Glomerular visceral epithelial cell (primary cell): Measurements from ENCODE around the gene HIKESHI.
A peak's percentile ranks its signal among the peaks of the same experiment; 100 is the strongest.
"Not testable (repeated sequence)": the region's sequence is repeated elsewhere in the genome, so short reads cannot be mapped to it uniquely, and the experiment has no call there.

ENCODE experiments used
- DNase-seq: peaks from one replicate; pipeline ENCODE4 v3.0.0-alpha.2; 2016; ENCODE audit errors: extremely low spot score

HIKESHI gene, protein sequence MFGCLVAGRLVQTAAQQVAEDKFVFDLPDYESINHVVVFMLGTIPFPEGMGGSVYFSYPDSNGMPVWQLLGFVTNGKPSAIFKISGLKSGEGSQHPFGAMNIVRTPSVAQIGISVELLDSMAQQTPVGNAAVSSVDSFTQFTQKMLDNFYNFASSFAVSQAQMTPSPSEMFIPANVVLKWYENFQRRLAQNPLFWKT

DNA sequence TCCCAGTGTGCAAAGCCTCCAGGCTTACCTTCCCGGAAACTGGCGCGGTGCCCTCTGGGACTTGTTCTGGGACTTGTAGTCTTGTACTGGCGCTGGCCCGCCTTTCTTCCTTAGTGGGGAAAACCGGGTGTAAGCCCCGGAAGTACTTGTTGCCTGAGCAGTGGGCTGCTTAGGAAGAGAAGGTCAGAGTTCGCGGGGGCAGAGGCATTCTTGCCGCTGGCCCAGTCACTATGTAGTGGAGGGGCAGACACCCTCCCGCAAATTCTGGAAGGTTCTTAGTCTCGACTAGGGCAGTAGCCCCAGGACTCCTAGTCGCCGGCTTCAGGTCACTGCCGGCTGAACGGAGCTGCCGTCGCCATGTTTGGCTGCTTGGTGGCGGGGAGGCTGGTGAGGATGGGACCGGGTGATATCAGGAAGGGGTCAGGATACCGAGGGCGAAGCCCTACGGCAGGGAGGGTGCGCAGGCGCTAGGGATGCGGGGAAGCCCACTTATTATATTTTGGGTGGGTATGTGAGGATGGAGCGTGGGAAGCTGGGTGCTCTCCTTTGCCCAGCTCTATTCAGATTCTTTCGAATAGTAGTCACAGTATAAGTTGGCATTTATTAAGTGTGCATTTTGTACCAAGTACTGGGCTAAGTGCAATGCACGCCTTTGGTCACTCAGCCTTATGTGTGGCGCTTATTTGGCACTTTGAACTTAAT is at the start of gene HIKESHI:
Gene HIKESHI (plus strand): TSS at position 149 of the 702 bp plus-strand sequence. CDS start 209 bp downstream, at position 358.
- peak; percentile 96 for DNase-seq

DNA sequence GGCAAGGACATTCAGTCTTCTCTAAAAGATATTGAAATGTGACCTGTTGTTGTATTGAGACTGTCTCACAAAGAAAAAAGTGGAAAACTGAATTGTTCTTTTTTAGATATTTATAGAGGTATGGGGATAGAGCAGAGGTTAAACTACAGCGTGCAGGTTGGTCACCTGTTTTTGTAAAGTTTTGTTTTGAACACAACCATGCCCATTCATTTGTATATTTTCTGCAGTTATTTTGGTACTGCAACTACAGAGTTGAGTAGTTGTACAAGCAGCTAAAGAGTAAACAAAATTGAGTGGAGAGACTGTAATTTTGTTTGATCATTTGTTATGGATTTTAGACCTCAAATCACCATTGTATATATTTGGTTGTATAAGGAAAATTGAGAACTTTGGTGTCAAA is 46.1 kb upstream of the HIKESHI start:
- no peak for DNase-seq

DNA sequence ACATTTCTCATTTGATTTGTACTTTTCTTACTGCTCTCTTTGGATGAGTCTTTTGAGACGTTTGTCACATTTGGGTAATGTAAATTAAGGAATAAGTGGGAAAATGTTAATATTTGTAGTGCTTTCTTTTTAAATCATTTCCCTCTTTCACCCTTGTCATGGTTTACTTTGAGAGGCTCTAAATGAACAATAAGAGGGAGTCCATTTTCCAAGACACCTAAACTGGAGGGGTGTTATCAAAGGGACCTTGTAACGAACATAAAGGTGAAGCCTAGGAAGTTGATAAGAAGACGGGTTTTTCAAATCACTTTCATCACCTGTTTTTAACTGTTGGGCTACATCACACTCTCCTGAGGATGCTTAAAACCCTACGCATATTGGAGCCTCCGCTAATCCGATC is 45.4 kb upstream of the HIKESHI start:
- DNase-seq = no peak

DNA sequence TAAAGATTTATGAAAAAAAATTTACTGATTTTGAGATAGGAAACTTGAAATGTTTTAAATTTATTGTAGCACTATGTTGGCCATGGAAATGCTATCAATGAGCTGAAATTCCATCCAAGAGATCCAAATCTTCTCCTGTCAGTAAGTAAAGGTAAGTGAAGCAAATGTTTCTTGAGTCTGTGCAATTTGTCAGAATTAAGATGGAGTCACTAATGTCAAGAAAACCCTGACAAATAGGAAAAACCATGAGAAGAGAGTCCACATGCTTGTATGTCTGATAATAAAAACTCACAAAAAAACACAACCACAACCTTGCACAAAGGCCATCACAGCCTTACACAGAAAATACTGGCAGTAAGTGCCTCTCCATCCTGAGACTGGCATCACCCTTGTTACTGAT is 44.6 kb upstream of the HIKESHI start:
- no peak for DNase-seq

DNA sequence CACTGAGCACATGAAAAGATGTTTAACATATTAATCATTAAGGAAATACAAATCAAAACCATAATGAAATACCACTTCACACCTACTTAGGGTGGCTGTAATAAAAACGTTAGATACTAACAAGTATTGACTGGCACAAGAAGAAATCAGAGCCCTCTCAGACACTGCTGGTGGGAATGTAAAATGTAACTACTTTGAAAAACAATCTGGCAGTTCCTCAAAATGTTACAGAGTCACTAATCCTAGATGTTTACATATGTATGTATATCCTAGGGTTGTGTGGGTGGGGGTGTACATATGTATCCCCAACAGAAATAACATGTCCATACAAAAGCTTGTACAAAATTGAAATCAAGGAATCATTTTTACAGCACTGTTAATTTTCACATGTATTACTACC is 42.3 kb upstream of the HIKESHI start:
- no peak for DNase-seq

DNA sequence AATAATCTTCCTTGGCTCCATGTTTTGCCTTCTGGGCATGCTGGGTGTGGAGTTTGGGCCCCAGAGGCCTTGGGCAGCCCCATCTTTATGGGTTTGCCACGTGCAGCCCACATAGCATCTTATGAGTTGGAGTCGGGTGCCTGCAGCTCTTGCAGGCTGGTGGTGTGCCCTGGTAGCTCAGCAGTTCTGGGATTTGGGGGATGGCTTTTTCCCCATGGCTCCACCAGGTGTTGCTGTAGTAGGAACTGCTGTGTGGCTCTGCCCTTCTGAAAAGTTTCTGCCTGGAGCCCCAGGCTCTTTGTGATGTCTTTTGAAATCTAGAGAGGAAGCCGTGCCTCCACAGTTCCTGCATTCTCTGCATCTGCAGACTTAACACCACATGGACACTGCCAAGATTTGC is 40.7 kb upstream of the HIKESHI start:
- DNase-seq = no peak

DNA sequence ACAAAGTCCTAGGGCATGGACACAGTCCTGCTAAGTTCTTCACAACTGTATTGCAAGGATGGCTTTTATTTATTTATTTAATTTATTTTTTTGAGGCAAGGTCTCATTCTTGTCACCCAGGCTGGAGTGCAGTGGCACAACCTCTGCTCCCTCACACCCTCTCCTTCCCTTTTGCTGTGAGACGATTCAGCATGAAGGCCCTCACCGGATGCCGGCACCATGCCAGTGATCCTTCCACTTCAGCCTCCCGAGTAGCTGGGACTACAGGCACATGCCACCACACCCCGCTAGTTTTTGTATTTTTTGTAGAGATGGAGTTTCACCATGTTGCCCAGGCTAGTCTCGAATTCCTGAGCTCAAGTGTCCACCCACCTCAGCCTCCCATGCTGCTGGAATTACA is 39.7 kb upstream of the HIKESHI start:
- no peak for DNase-seq

DNA sequence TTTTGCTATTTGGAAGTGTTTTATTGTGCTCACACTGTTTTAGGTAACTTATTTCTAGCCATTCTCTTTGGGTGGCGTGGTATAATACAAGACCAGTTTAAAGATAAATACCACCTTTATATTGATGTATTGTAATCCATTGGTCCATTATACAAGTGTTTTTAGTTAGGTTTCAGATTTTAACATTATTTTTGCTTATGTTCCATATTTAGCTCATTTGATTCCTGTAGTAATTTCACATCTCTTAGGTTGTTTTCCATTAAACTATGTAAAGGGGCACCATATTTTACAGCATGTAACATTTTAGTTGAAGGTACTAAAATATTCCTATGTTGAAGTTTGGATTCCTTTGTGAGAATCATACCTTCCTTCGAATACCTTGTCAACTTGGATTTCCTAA is 37.4 kb upstream of the HIKESHI start:
- no peak for DNase-seq

DNA sequence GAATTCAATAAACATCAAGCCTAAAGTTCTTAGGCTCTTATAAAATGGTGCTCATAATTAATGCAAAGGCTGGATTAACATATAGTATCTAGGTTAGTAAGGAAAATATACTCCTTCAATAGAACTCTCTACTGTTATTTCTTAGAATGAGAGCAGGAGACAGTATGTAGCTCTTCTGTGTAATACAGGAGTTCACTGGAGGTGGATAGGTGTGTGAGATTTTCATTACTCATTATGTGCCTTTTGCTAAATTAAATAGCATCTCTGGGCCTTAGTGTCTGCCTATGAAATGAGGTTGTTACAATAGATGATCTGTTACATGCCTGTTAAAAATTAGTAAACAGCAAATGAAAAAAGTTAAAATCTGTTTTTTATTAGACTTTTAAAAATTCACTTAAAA is 36.8 kb upstream of the HIKESHI start:
- DNase-seq = no peak

DNA sequence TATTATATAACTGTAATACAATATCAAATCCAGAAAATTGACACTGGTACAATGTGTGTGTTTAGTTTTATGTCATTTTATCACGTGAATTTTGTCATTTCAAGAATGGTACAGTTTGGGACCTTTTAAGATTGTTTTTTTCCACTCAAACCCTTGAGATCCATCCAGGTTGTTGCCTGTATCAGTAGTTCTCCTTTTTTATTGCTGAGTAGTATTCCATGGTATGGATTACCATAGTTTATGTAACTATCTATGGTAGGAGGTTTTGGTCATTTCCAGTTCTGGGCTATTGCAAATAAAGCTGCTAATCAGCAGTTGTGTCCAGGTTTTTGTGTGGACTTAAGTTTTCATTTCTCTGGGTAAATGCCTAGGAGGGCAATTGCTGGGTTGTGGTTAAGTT is 32.4 kb upstream of the HIKESHI start:
- DNase-seq = no peak

DNA sequence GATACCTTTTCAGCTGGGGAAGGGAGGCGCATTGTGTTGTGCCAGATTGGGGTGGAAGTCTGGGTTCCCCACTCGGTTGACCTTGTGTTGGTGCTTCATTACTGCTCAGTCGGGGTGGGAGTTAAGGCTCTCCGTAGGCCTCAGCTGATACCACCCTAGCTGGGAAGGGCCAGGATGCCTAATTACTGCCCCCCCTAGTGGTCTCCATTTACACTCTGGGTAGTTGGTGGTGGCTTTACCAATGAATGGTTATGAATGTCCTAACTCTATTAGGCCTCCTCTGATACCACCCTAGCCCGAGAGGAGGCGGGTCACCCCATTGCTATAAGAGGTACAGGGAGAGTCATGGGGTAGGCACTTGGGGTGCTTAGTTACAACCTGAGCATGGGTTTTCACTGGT is 27.5 kb upstream of the HIKESHI start:
- DNase-seq = no peak

DNA sequence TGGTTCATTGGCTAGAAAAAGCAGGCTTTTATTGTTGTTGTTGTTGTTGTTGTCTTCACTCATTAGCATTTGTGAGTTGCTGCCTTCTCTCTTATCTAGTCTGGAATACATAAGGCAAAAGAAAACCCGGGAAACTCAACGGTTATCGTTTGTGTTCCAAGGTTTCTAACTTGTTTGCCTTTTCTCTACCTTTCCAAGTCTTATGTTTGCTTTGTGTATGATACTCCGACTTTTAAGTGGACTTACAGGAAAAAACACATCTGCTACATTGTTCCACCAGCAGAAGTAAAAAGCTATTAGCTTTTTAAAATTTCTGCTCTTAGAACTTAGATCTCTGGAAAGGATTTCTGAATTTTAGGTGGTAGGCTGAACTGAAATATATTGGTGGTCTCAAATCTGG is 27.0 kb upstream of the HIKESHI start:
- no peak for DNase-seq

DNA sequence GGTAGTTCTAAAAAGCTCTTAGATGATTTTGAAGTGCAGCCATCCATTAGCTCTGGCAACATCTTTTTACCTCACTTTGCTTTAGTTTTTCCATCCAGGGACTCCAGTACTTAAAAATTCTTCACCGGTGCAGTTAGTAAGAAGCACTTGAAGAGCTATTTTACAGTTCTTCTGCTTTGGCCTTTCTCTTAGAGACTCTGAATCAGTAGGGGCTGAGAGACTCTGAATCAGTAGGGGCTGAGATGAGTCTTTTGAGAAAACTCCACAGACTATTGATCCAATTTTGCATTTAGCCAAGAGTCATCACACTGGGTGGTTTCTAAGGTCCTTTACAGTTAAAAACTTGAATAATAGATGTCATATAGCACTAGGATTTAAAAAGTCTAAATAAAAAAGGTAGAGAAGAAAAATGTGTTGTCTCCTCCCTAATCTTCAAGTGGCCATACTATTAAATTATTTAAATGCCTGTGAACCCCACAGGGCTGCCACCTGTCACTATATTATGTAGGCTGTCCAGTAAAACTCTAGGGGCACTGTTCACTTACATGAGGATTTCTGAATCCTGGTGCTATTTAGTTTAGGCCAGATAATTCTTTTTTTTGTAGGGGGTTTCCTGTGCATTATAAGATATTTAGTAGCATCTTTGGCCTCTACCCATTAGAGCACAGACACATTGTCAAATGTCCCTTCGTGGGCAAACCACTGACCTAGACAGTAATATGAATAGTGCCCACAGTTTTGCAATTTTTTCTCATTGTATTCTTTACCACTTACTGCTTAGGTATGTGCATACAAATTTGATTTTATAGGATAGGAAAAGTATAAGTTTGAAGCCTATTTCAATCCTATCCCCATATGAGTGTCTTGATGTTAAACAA is 26.3 kb upstream of the HIKESHI start:
- DNase-seq = no peak

DNA sequence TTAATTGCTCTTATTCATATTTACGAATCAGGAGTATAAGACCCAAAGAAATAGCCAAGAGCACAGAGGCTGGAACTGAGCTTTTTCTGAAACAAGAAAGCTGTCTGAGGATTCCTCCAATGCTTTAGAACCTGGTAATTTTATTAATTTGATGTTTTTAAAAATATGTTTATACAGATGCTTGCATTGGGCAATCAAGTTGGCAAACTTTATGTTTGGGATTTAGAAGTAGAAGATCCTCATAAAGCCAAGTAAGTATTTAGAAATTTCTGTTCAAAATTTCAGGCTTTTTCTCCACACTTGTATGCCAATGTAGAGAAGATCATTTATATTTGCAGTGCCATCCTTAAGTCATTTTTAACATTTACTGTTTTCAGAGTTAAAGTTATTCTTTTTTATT is 24.3 kb upstream of the HIKESHI start:
- no peak for DNase-seq

DNA sequence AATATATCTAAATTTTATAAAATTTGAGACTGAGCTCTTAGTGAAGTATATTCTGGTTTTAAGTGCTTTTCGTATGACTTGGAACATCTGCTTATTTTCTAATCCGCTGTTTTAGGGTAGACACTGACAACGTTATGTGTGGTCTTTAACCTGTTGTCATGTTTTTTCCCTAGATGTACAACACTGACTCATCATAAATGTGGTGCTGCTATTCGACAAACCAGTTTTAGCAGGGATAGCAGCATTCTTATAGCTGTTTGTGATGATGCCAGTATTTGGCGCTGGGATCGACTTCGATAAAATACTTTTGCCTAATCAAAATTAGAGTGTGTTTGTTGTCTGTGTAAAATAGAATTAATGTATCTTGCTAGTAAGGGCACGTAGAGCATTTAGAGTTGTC is 23.8 kb upstream of the HIKESHI start:
- no peak for DNase-seq

DNA sequence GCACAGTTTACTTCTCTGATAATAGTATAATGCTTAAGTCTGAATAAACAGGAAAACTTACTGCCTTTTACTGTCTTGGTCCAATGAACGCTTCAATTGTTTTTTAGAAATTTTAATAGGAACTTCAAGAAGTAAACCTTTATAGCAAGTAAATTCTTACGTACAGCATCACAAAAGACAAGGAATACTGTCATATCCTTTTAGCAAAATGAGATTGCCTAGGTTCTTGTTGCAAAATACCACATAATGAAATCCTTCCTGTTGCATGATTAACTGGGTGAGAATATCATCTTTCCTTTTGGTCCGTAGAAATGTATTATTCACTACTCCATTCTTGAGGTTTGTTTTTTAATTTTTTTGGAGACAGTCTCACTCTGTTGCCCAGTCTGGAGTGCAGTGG is 22.3 kb upstream of the HIKESHI start:
- no peak for DNase-seq

DNA sequence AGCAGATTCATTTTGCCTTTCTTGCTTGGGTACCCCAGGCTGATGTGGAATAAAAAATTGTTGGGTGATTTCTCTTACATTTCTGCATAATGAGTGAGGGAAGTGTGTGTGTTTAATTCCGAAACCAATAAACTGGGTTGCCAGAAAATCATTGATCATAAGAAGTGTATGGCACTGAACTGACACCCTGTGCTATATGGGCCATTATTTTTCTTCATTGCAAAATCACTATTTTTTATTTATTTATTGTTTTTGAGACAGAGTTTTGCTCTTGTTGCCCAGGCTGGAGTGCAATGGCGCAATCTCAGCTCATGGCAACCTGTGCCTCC is 14.6 kb upstream of the HIKESHI start:
- no peak for DNase-seq

DNA sequence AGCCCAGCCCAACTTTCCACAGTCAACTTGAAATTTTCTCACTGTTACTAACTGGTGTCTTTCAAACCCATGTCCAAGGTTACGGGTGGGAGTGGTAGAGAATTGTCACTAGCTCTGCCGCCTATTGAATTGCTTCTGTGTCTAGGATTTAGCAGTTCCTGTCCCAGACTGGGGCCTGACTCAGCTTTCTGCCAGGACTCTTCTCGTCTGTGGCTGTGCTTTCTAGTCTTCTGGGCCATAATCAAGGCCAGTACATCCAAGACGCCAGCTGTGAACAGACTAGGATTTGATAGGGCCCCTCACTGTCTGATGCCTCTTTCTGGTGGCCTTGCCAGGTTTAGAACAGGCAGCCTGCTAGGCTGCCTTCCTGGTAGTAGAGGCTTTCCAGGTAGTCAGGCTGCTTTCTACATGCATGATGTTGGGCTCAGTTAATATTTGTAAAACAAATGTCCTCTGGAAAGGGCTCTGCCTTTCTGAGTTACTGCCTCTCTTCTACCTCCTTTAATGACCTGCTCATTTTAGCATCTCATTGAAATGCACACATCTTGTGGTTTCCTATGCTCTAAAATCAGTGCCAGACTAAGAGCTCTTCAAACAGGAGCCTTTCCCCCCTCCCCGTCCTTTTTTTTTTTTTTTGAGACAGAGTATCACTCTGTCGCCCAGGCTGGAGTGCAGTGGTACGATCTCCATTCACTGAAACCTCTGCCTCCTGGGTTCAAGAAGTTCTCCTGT is 13.1 kb upstream of the HIKESHI start:
- no peak for DNase-seq

DNA sequence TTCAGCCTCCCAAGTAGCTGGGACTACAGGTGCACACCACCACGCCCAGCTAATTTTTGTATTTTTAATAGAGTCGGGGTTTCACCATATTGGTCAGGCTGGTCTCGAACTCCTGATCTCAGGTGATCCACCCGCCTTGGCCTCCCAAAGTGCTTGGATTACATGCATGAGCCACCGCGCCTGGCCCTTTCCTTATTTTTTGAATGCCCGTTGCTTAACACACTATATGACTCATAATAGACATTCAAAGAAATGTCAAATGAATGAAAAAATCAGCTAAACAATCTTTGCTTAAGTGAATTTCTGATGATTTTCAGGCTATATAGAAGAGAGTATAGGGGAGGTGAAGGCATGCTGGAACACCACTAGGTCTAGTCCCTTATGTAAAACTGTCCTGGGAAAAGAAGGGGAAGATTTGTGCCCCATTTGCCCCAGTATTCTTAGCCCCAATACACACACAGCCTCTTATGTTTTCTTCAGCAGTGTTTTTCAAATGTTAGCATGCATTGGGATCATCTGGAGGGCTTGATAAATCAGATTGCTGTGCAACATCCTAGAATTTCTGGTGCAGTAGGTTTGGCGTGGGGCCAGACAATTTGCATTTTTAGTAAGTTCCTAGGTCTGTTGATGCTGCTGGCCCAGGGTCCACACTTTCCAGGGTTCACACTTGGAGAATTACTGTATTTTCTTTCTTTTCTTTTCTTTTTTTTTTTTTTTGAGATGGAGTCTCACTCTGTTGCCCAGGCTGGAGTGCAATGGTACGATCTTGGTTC is 12.3 kb upstream of the HIKESHI start:
- not testable (repeated sequence) for DNase-seq

DNA sequence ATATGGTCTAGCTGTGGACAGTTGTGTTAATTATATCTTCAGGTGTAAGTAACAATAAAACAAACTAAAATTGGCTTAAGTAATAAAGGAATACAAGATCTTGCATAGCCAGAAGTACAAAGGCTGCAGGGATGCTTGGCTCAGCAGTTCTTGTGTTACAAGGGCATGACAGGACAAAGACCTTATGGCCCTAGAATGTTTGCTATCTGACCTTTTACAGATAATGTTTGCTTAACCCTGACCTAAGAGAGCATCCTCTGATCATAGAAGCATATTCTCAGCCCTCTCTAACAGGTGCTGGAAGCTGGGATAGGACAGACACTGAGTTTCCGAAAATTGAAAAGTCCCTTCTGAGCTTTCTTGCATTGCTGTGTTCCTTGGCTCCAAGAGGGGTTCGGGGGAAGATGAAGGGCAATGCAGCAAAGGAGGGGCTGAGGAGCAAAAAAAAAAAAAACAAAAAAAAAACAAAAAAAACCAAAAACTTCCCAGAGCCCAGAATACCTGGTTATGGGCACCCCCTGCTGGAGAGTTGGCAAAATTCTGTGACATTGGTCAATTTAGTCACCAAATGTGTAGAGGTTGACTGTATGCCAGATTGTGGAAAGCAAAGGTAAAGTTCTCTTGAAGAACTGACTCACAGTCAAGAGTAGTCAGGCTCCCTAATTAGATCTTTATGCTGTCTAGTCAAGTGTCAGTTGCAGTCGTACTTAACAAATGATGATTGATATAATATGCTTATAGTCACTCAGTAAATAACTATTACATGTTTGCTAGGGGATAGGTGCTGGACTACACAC is 10.4 kb upstream of the HIKESHI start:
- peak; percentile 41 for DNase-seq
